OCI-LY7 (cell line): Measurements from ENCODE around the gene CCNG2. TPM values are rescaled to one million over a fixed set of nuclear protein-coding genes. Genes with fewer than 3 reads are reported as not detected.

Experiments
- BruUV-seq: library from RNA; stranded (reverse); fragments of 400-500 nt; replicated peaks from 2 replicates; lab custom pipeline; 2021; lab: Mats Ljungman, UMichigan
- CTCF ChIA-PET: fragments of 300-600 bp; sonication (Branson Sonifier 250); formaldehyde crosslinking; loops from one replicate; lab custom pipeline; 2022; ENCODE audit warnings: antibody characterized with exemption; ENCODE audit not compliant: unreplicated experiment; lab: Charles Lee
- POLR2A ChIA-PET: fragments of 300-600 bp; sonication (Branson Sonifier 250); formaldehyde crosslinking; loops from one replicate; lab custom pipeline; 2022; ENCODE audit warnings: antibody characterized with exemption; lab: Charles Lee
- DNase-seq: peaks from one replicate; pipeline ENCODE4 v3.0.0-alpha.2; 2015; ENCODE audit warnings: low spot score
- H2AFZ ChIP-seq: fragments of 200-600 bp; sonication (generic), shearing (Covaris generic); 2 replicates; pipeline ENCODE4 v1.6.1; 2014; ENCODE audit warnings: mild to moderate bottlenecking, antibody characterized with exemption, low read length, moderate library complexity
- H3K27ac ChIP-seq: fragments of 200-600 bp; sonication (generic); 2 replicates; pipeline ENCODE4 v1.5.1; 2014; ENCODE audit warnings: mixed run types, low read depth, mild to moderate bottlenecking, moderate library complexity, low read length, inconsistent platforms; ENCODE audit not compliant: poor library complexity, severe bottlenecking
- H3K36me3 ChIP-seq: fragments of 200-600 bp; sonication (generic); 2 replicates; pipeline ENCODE4 v1.6.1; 2014; ENCODE audit warnings: mild to moderate bottlenecking, antibody characterized with exemption, low read length, moderate library complexity, mixed read lengths; ENCODE audit not compliant: insufficient read depth
- H3K4me1 ChIP-seq: fragments of 200-600 bp; sonication (generic); 2 replicates; pipeline ENCODE4 v1.5.1; 2014; ENCODE audit warnings: mild to moderate bottlenecking, low read length; ENCODE audit not compliant: insufficient read depth, poor library complexity, severe bottlenecking
- H3K4me2 ChIP-seq: fragments of 200-600 bp; sonication (generic); 2 replicates; pipeline ENCODE4 v1.6.1; 2014; ENCODE audit warnings: mild to moderate bottlenecking, low read length
- H3K4me3 ChIP-seq: fragments of 200-600 bp; sonication (generic); 2 replicates; pipeline ENCODE4 v1.5.1; 2014; ENCODE audit warnings: mild to moderate bottlenecking, low read depth, low read length; ENCODE audit not compliant: poor library complexity, severe bottlenecking
- H3K79me2 ChIP-seq: fragments of 200-600 bp; sonication (generic); 2 replicates; pipeline ENCODE4 v1.6.1; 2016; ENCODE audit warnings: low read depth, mild to moderate bottlenecking, low read length, moderate library complexity, mixed read lengths; ENCODE audit not compliant: insufficient read depth
- H3K9me2 ChIP-seq: fragments of 200-600 bp; sonication (generic); 2 replicates; pipeline ENCODE4 v1.6.1; 2016; ENCODE audit warnings: mild to moderate bottlenecking, low read length, mixed read lengths; ENCODE audit not compliant: insufficient read depth
- H3K9me3 ChIP-seq: fragments of 200-600 bp; sonication (generic); 2 replicates; pipeline ENCODE4 v1.6.1; 2014; ENCODE audit warnings: mild to moderate bottlenecking, mixed run types, low read length, mixed read lengths
- H4K20me1 ChIP-seq: fragments of 200-600 bp; sonication (generic); 2 replicates; pipeline ENCODE4 v1.6.1; 2014; ENCODE audit warnings: mild to moderate bottlenecking, antibody characterized with exemption, low read length, moderate library complexity, mixed read lengths; ENCODE audit not compliant: insufficient read depth
- CTCF ChIP-seq: fragments of 200-600 bp; sonication (generic); conservative IDR thresholded peaks from 2 replicates; pipeline ENCODE4 v1.5.1; 2014; ENCODE audit warnings: mild to moderate bottlenecking, antibody characterized with exemption, low read length, moderate library complexity, mixed read lengths
- EZH2phosphoT487 ChIP-seq: fragments of 200-600 bp; sonication (generic); IDR thresholded peaks from 2 replicates; pipeline ENCODE4 v1.6.1; 2018; ENCODE audit warnings: low read depth, borderline replicate concordance, mild to moderate bottlenecking, mixed run types, antibody characterized with exemption, low read length, moderate library complexity, mixed read lengths
- intact Hi-C: fragments of 100-400 bp; cut with micrococcal nuclease; formaldehyde crosslinking; loops from one replicate; pipeline ENCODE4 v1.10.0; 2022; ENCODE audit not compliant: unreplicated experiment
- total RNA-seq, 2 experiments: library from RNA; depleted of rRNA in 1 of 2; stranded (reverse); fragments of >200 nt in 1 of 2; shearing (Covaris generic) in 1 of 2; gene quantifications; 2 replicates each; pipeline ENCODE4 v1.2.3, GENCODE V29; 2014 to 2022

Gene CCNG2
- total RNA-seq, 2 experiments from 2014 or later = 16.6 to 87.4 TPM

- POLR2A ChIA-PET = interaction anchor here (0.9 kb wide), 1 partner anchor 31 kb away, joined by 4 read pairs; no protein-coding TSS in a partner anchor
These were observed 15.3 kb downstream of the CCNG2 start for GRCh38 chr4:77172336-77172735.

GRCh38 chr4:77174426-77174825, 17.4 kb downstream of the CCNG2 start:
- DNase-seq = peak; percentile 8
- TF ChIP-seq CTCF = no peak
- no peak for TF ChIP-seq EZH2phosphoT487
- Histone ChIP-seq H3K9me2 (no peaks in the 10 kb centered on the region), H3K4me1 (no peaks in the 10 kb centered on the region), H3K9me3 (no peaks in the 10 kb centered on the region), H3K4me3 (no peak overlapping the region), H2AFZ (no peak overlapping the region), H3K79me2 (no peaks in the 10 kb centered on the region), H3K4me2 (no peak overlapping the region), H4K20me1 (no peaks in the 10 kb centered on the region), H3K36me3 (peaks cover 14% of the 10 kb centered on the region), H3K27ac (no peak overlapping the region)
- BruUV-seq = no TSS peak
- ChIA-PET CTCF (interaction anchor here (0.9 kb wide), 1 partner anchor 20 kb away, joined by 3 read pairs; no protein-coding TSS in a partner anchor), POLR2A (interaction anchor here (0.9 to 1.1 kb wide), 4 partner anchors 11 to 27 kb away, joined by 3 to 6 read pairs (median 4); no protein-coding TSS in a partner anchor)
- intact Hi-C loops = no loop called here

More at GRCh38 chr4:77172336-77172735, 15.3 kb downstream of the CCNG2 start:
- no peak for TF ChIP-seq CTCF
- TF ChIP-seq EZH2phosphoT487 = no peak
- Histone ChIP-seq H3K4me3 (no peak overlapping the region), H2AFZ (no peak overlapping the region), H3K79me2 (no peaks in the 10 kb centered on the region), H3K9me3 (no peaks in the 10 kb centered on the region), H3K9me2 (no peaks in the 10 kb centered on the region), H3K4me1 (no peaks in the 10 kb centered on the region), H3K27ac (no peak overlapping the region), H3K36me3 (peaks cover 35% of the 10 kb centered on the region), H4K20me1 (no peaks in the 10 kb centered on the region), H3K4me2 (no peak overlapping the region)
- DNase-seq = no peak
- CTCF ChIA-PET = no interaction called here
- intact Hi-C loops = no loop called here
- BruUV-seq = no TSS peak

GRCh38 chr4:77175201-77175611, 18.2 kb downstream of the CCNG2 start:
- no peak overlapping the region for H2AFZ ChIP-seq
- no peaks in the 10 kb centered on the region for H3K9me3 ChIP-seq
- intact Hi-C loops = no loop called here
- ChIA-PET POLR2A (interaction anchor here (0.8 to 2.4 kb wide), 2 partner anchors 28 to 49 kb away, joined by 3 to 9 read pairs; no protein-coding TSS in a partner anchor), CTCF (no interaction called here)
- no peaks in the 10 kb centered on the region for H3K9me2 ChIP-seq
- H3K4me2 ChIP-seq = no peak overlapping the region
- H4K20me1 ChIP-seq = no peaks in the 10 kb centered on the region
- H3K4me3 ChIP-seq = no peak overlapping the region
- H3K79me2 ChIP-seq = no peaks in the 10 kb centered on the region
- no peak for DNase-seq
- no TSS peak for BruUV-seq
- H3K4me1 ChIP-seq = no peaks in the 10 kb centered on the region
- no peak overlapping the region for H3K27ac ChIP-seq
- peaks cover 6% of the 10 kb centered on the region for H3K36me3 ChIP-seq
- TF ChIP-seq EZH2phosphoT487 (no peak), CTCF (no peak)
